Stimulated activated naive CD8-positive, alpha-beta T cell treated with anti-CD3 and anti-CD28 coated beads, Interleukin-15, amount 100 ng/mL, for 72 hours (primary cell): ENCODE data around the gene MAP2K3.
A peak's percentile ranks its signal among the peaks of the same experiment; 100 is the strongest.

Experiments
- ATAC-seq: fragments of 150-1000 bp; cut with Tn5 transposase; 2 replicates; pipeline ENCODE4 v1.10.0; 2021; ENCODE audit warnings: mild to moderate bottlenecking, moderate library complexity
- DNase-seq, 2 donors: peaks; one replicate each; pipeline ENCODE4 v3.0.0; 2021 to 2022
- H3K27ac Mint-ChIP-seq, 2 donors: one replicate each; pipeline ENCODE4 v1.8.0; 2022; ENCODE audit warnings: mild to moderate bottlenecking in 2 of 2, mixed read lengths in 2 of 2, moderate library complexity in 2 of 2
- H3K27me3 Mint-ChIP-seq: one replicate; pipeline ENCODE4 v1.8.0; 2022; ENCODE audit warnings: mixed read lengths
- H3K4me1 Mint-ChIP-seq: one replicate; pipeline ENCODE4 v1.8.0; 2022; ENCODE audit warnings: mild to moderate bottlenecking, mixed read lengths
- H3K4me3 Mint-ChIP-seq, 2 donors: one replicate each; pipeline ENCODE4 v1.8.0; 2022; ENCODE audit warnings: mild to moderate bottlenecking in 2 of 2, mixed read lengths in 2 of 2, moderate library complexity in 1 of 2
- H3K9me3 Mint-ChIP-seq, 2 donors: one replicate each; pipeline ENCODE4 v1.8.0; 2022; ENCODE audit warnings: mixed read lengths in 2 of 2

MAP2K3 gene

DNA sequence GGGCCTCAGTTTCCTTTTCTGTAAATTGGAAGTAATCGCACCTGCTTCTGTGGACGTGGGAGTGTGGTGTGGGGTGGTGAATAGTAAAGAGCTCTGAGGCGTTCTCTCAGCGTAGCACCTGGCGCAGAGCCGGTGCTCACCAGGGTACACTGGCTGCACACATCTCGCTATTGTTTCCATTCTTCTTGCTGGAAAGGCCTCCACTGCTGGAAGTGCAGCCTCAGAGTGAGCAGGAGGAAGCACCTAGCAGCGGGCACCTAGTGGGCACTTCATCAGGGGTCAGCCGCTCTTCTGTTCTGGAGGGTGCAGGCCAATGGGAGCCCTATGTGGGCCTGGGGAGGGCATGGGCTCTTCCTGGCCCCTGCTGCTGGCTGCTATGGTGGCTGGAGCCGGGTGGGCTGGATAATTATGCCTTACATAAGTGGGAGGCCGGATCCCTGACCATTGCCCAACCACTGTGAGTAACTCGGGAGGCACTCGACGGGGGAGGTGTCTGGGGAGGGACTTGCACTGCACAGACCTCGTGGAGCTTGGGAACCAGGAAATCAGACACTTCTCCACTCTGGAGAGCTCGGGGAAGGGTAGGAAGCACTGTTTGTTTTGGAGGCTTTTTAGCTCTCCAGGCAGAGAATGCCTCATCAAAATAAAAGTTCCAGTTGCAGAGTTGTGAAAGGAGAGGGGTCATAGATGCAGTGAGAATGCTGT lies 1.7 kb downstream of the MAP2K3 start:
- no peaks in the 10 kb centered on the region for H3K27me3 Mint-ChIP-seq
- no peaks in the 10 kb centered on the region for H3K9me3 Mint-ChIP-seq
- DNase-seq = no peak
- H3K4me3 Mint-ChIP-seq = peak overlapping the region; percentile 93 to 99
- H3K4me1 Mint-ChIP-seq = peaks cover 70% of the 10 kb centered on the region
- H3K27ac Mint-ChIP-seq = peak overlapping the region; percentile 95 to 98
- ATAC-seq = no peak

DNA sequence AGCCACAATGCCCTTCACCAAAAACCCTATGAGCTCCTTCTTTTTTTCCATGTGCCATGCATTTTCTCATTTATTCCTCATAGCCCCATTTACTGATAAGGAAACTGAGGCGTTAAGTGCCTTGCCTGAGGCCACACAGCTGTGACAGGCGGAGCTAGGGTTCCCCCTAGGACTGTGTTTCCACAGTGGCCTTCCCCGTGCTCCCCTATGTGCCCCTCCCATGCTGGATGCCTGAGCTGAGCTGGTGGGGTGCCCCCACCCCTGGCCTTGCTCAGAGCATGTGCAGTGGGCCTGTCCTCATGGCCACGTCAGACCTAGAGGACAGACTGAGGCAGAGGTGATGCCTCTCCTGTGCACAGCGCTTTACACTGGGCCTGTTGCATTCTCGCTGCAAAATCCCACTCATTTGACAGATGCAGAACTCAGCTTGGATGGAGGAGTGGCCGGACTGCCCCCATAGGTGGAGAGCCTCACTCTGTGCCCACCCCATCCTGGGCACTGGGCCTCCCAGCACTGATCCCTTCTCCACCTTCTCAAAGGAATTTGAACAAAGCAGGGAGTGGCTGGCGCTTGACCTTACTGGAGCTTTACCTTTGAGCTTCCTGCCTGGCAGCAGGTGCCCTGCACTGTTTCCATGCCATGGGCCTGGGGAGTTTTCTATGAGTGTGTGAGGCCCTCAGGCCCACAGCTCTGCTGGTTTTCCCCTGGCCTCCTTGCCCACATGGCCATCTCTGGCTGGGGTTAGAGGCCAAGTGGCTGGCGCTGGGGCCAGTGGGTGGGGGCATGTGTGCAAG lies 2.6 kb downstream of the MAP2K3 start:
- DNase-seq = peak in 1 of 2 donors; percentile 68
- no peaks in the 10 kb centered on the region for H3K27me3 Mint-ChIP-seq
- H3K4me1 Mint-ChIP-seq = peaks cover 75% of the 10 kb centered on the region
- H3K27ac Mint-ChIP-seq = peak overlapping the region; percentile 91 to 95
- no peaks in the 10 kb centered on the region for H3K9me3 Mint-ChIP-seq
- peak overlapping the region; percentile 93 to 99 for H3K4me3 Mint-ChIP-seq
- ATAC-seq = peak; percentile 25

DNA sequence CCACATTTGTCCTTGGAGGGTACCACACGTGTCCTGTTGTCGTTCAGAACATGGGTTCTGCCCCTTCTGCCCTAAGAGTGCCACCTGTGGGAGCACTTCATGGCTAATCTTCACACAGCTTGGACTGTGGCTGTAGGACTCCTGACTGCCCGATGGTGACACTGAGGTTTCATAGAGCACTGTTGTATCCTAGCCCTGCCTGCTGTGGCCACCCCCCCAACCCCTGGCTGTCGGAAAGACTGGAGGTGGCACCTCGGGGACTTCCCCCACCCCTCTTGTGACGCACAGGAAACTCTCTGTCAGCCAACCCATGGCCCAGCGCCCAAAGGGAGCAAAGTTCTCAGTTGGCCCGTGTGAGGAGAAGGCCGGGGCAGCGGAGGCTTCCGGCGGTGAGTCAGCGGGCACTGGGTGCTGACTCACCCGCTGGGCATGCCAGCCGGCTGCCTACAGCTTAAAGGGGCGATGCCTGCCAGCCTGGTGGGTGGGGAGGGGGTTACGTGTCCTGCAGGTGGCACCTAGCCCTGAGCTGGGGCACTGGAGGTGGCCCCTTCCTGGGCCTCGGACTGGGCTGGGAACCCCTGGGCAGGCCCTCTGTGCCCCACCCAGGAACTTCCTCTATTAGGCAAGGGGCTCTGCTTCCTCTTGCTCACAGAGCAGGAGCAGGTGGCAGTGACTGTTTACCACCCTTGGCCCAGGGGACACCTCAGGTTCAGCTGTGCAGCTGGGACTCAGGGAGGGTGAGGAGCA lies 3.4 kb downstream of the MAP2K3 start:
- ATAC-seq (peak; percentile 79), DNase-seq (peak; percentile 90 to 97)
- Mint-ChIP-seq H3K4me1 (peaks cover 75% of the 10 kb centered on the region), H3K9me3 (no peaks in the 10 kb centered on the region), H3K27me3 (peaks cover 7% of the 10 kb centered on the region), H3K4me3 (peak overlapping the region; percentile 93 to 99), H3K27ac (peak overlapping the region; percentile 91 to 95)

DNA sequence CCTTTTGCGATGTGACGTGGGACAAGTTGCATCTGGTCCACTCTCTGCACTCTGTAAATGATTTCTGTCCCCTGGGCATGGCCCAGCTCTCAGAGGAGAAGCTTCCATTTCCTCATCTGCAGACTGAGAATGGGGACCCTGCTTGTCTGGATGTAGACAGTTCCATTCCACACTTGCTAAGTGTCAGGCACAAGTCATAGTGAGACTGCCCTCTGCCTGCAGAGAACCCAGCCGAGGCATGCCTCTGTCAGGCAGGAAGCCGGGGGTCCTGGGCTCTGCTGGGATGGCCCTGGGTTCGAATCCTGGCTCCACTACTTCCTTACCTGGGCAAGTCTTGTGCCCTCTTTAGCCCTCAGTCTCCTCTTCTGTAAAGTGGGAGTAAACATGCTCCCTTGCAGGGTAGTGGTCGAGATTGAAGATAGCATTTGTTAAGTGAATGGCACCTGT lies 4.1 kb downstream of the MAP2K3 start:
- Mint-ChIP-seq H3K4me3 (peak overlapping the region; percentile 93 to 99), H3K9me3 (no peaks in the 10 kb centered on the region), H3K27me3 (peaks cover 11% of the 10 kb centered on the region), H3K4me1 (peaks cover 69% of the 10 kb centered on the region), H3K27ac (peak overlapping the region; percentile 91 to 95)
- DNase-seq = peak in 1 of 2 donors; percentile 46
- no peak for ATAC-seq

DNA sequence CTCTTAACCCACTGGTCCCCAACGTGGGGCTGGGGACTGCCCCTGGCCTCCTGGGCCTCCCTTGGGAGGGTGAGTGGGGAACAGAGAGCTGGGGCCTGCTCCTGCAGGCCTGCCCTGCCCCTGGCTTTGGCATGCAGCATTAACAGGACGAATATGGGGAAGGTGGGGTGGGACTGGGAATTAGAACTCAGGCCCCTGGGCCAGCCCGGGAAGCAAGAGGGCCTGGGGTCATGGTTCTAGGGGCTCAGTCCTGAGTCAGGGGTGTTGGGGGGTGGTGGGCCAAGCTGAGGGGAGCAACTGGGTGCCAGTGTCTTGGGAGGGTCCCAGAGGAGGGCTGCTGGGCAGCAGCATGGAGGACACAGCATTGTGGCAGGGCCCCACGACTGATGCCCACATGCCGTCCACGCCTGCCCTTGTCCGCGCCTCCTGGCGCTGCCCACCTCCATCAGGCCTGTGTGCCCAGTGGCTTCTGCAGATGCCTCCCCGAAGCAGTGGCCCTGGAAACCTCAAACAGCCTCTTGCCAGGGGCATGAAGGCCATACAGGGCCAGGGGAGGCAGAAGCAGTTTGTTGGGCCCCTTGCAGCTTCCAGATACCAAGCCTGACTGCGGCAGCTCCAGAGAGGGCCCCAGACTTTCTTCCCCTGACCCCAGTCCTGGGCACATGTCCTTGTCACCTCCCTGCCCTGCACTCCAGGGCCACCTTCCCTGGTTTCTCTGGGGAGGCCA lies 4.8 kb downstream of the MAP2K3 start:
- H3K27me3 Mint-ChIP-seq = peaks cover 11% of the 10 kb centered on the region
- no peak for ATAC-seq
- peak overlapping the region in 1 of 2 donors; percentile 42 for H3K27ac Mint-ChIP-seq
- H3K4me1 Mint-ChIP-seq = peaks cover 71% of the 10 kb centered on the region
- DNase-seq = no peak
- H3K9me3 Mint-ChIP-seq = no peaks in the 10 kb centered on the region
- peak overlapping the region; percentile 39 to 93 for H3K4me3 Mint-ChIP-seq

DNA sequence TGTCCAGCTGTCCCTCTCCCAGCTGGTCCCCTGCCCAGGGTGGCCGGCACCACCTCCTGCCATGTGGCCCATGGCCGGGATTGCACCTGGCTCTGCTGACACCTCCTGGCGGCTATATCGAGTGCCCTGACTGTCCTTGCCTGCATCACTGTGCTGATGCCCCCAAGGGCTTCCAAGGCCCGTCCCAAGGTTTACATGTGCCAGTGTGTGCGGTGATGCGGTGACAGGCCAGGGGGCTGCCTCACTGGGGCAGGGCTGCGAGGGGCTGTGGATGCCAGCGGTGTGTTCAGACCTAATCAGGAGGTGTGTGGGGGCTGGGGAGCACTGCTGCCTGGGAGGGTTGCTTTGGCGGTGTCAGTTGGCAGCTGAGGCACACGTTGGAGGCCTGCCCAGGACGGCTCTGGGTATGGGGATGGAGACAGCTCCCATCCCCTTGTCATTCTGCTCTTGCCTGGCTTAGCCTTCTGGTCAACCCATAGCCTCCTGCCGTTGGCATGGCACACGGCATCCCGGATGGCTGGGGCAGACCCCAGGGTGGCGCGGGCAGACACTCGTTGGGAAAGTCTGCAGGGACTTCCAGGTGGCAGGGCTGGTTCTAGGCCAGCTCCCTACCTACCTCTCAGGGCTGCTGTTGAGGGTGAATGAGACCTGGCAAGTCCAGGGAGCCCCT lies 5.5 kb downstream of the MAP2K3 start:
- Mint-ChIP-seq H3K4me3 (peak overlapping the region in 1 of 2 donors; percentile 39), H3K27ac (peak overlapping the region in 1 of 2 donors; percentile 91)

DNA sequence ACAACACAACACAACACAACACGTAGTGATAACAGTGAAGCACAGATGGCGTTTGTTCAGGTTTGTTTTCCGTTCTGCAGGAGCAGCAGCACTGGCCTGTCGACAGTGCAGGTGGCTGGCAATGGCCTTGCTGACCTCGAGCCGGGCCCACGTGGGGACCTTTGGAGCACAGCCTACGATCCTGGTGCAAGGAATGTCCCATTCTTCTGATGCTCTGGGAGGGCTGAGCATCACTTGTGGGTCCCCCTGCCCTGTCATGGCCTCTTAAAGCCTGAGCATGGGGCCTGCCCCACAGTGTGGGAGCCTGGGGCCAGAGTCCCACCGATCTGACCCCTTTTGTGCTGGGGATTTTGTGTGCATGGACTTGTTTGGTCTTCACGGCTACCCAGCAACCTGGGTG lies 6.8 kb downstream of the MAP2K3 start:
- Mint-ChIP-seq H3K4me1 (peaks cover 78% of the 10 kb centered on the region), H3K27ac (no peak overlapping the region), H3K27me3 (peaks cover 11% of the 10 kb centered on the region)

More for the DNA sequence above, 5.5 kb downstream of the MAP2K3 start:
- Mint-ChIP-seq H3K27me3 (peaks cover 11% of the 10 kb centered on the region), H3K4me1 (peaks cover 78% of the 10 kb centered on the region), H3K9me3 (peaks cover 0 to 6% of the 10 kb centered on the region in 2 donors)
- no peak for ATAC-seq
- DNase-seq = no peak

DNA sequence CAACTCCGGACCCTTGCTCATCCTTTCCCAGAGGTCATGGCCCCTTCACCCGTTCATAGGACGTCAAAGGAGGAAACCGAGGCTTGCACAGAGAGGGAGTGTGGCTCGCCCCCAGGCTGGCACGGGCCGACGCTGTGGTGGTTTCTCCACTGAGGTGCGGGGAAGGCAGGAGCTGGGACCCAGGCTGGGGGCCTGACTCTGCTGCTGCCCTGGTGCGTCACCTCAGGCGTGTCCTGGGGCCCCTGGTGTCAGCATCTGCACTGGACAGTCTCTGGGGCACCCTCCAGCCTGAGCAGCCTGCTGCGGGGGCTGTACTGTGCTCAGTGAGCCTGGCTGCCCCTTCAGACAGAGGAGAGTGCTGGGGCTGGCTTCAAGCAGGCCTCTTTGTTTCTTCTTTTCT lies 7.4 kb downstream of the MAP2K3 start:
- peaks cover 0 to 7% of the 10 kb centered on the region in 2 donors for H3K9me3 Mint-ChIP-seq
- H3K27me3 Mint-ChIP-seq = peaks cover 11% of the 10 kb centered on the region
- no peak for DNase-seq
- no peak overlapping the region for H3K4me3 Mint-ChIP-seq
- H3K4me1 Mint-ChIP-seq = peaks cover 72% of the 10 kb centered on the region
- no peak for ATAC-seq
- no peak overlapping the region for H3K27ac Mint-ChIP-seq

More for the DNA sequence above, 6.8 kb downstream of the MAP2K3 start:
- ATAC-seq = no peak
- H3K9me3 Mint-ChIP-seq = peaks cover 0 to 7% of the 10 kb centered on the region in 2 donors
- H3K4me3 Mint-ChIP-seq = no peak overlapping the region
- no peak for DNase-seq

DNA sequence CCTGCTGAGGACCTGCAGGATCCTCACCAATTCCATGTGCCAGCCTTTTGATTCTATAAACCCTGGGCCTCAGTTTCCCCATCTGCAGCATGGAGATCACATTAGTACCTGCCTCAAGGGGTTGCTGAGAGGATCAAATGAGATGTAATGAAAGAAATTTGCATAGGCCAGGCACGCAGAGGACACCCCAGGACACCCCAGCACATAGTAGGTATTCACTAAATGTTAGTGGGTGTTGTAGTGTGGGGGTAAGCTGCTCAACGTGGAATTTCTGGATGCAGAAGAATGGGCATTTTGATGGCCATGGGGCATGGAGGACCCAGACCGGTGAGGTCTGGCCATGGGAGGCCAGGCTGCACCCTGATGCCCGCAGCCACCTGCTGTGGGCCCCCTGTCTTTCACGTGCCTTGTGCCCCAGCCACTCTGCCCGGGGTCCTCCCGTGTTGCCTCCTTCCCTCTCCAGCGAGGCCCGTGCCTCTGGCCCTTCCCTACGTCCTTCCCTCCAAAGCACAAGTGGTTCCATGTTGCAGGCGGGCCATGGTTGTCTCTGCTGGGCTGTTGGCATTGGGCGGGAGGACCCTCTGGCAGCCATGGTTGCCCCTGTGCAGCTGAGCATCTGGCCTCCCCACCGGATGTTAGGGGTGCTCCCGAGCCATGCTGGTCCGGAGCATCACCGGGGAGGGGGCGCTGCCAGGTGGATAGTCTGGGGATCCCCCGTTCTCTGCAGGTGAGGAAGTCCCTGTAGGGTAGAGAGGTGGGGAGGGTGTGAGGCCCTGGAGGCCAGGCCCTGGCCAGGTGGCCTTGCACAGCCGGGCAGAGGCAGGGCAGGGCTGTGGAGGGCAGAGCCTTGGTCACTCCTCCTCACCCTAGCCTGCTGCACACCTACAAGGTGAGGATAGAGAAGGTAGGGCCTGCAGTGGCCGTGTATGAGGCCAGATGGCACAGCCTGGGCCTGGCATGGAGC lies 8.6 kb downstream of the MAP2K3 start:
- Mint-ChIP-seq H3K4me1 (peaks cover 60% of the 10 kb centered on the region), H3K27ac (peak overlapping the region in 1 of 2 donors; percentile 69), H3K9me3 (peaks cover 0 to 7% of the 10 kb centered on the region in 2 donors), H3K27me3 (peaks cover 11% of the 10 kb centered on the region), H3K4me3 (no peak overlapping the region)
- DNase-seq = no peak
- no peak for ATAC-seq

DNA sequence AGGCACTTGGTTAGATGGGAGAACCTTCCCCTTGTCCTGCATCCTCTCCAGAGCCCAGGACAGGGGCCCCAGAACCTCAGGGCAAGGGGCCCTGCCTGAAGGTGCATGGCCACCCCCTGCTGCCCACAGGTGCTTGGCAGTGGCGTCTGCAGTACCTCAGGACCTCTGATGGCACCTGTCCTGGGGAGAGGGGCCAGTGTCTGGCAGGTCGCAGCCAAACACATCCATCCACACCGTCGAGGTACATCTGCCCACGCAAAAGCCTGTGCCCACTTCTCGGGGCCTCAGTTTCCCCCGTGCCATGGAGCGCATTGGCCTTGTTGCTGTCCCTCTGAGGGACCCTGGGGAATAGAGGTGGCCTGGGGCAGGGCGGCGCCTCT lies 9.3 kb downstream of the MAP2K3 start:
- Mint-ChIP-seq H3K4me1 (peaks cover 53% of the 10 kb centered on the region), H3K27ac (no peak overlapping the region), H3K27me3 (peaks cover 11% of the 10 kb centered on the region), H3K9me3 (peaks cover 0 to 7% of the 10 kb centered on the region in 2 donors), H3K4me3 (no peak overlapping the region)
- DNase-seq (no peak), ATAC-seq (no peak)

DNA sequence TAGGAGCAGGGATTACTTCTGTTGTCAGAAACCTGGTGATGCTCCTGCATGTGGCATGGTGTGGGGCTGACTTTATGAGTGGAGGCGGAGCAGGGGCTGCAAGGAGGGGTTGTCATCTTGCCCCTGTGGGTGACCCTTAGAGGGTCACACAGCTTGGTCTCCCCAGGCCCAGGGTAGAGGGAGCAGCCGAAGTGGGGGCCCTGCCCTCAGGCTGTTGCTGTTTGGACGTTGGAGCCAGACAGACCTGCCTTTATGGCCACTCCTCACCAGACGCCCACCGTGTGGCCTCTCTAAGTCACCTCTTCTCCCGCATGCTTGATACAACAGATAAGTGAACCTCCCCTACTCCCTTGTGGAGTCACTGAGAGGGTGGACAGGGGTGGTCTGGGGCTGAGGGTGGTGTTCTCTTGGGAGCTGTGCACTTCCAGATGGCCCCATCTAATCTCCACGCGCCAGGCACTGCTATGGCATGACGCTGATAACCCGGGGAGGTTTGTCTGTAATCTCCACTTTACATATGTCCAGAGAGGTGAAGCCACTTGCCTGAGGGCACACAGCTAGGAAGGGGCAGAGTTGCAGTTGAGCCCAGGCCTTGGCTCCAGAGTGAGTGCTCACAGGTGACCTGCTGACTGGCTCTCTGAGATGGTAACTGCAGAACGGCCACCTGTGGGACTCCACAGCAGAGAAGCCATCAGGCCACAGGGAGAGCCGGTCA lies 10.0 kb downstream of the MAP2K3 start:
- peaks cover 46% of the 10 kb centered on the region for H3K4me1 Mint-ChIP-seq
- H3K27ac Mint-ChIP-seq = peak overlapping the region; percentile 67 to 82
- no peak overlapping the region for H3K4me3 Mint-ChIP-seq
- ATAC-seq (no peak), DNase-seq (no peak)
- peaks cover 0 to 7% of the 10 kb centered on the region in 2 donors for H3K9me3 Mint-ChIP-seq
- peaks cover 11% of the 10 kb centered on the region for H3K27me3 Mint-ChIP-seq

DNA sequence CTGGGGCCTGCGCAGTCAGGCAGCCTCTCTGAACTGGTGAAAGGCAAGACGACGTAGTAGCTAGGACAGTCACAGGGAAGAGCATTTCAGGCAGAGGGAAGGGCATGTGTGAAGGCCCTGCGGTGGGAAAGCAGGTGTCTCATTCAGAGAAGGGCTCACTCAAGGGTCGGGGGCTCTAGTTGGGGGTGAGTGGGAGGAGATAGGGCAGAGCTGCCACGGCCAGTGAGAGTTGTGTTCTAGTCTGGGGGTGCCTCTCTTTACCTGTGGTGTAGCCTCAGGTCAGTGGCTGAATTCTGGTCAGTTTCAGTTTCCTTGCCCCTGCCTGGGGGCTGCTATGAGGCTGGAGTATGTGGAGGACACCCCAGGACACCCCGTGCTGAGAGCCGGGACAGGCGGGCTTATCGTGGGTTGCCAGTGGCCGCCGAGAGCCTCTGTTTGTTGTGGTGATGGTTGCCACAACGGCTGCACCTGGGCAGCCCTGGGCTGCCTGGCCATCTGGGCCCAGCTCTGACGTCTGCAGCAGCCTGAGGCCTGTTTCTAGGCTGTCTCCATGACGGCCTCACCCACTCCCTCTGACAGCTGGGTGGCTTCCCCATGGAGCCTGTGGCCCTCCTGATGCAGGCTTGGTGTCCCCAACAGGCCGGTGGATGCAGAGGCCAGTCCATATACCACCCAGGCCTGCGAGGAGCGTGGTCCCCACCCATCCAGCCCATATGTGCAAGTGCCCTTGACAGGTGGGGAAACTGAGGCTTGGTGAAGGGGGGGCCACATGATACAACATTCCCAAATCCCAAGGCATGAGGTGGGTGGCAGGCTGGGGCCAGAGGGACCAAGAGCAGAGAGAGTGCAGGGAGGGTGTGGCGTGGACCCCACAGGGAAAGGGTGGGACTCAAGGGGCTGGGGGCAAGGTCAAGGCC lies 10.8 kb downstream of the MAP2K3 start:
- peaks cover 11% of the 10 kb centered on the region for H3K27me3 Mint-ChIP-seq
- peak overlapping the region; percentile 67 to 88 for H3K27ac Mint-ChIP-seq
- no peak overlapping the region for H3K4me3 Mint-ChIP-seq
- H3K9me3 Mint-ChIP-seq = peaks cover 0 to 7% of the 10 kb centered on the region in 2 donors
- ATAC-seq (no peak), DNase-seq (no peak)
- H3K4me1 Mint-ChIP-seq = peaks cover 38% of the 10 kb centered on the region
